NCI-H146 (cell line): ENCODE results near the gene CEP76.

Source experiments
- DNase-seq: peaks from one replicate; lab custom pipeline; 2025; lab: John Stamatoyannopoulos, UW

Gene CEP76

GRCh38 chr18:12711446-12711845, 8.9 kb upstream of the CEP76 start:
- no peak for DNase-seq

DNA sequence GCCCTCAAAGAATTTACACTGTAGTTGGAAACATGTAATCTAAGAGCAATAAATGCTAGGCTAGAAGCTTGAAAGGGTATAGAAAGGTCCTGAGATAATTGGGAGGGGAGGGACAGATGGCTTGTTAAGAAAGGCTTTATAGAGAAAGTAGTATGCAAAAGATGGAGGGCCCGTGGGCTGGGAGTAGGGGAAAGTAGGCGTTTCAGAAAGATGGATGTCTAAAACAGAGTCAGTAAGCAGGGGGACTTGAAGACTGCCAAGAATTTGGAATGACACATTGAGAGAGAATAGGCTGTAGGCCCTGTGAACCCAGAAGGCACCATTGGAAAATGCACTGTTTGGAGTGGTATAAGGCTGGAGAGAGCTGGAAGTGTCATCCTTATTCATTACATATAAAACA, 1.1 kb upstream of the CEP76 start:
- DNase-seq: peak; percentile 56

- DNase-seq: no peak
Observed at GRCh38 chr18:12703096-12703567, 609 bp upstream of the CEP76 start.

- DNase-seq: no peak
Observed at GRCh38 chr18:12701161-12701560, 1.4 kb downstream of the CEP76 start.

DNA sequence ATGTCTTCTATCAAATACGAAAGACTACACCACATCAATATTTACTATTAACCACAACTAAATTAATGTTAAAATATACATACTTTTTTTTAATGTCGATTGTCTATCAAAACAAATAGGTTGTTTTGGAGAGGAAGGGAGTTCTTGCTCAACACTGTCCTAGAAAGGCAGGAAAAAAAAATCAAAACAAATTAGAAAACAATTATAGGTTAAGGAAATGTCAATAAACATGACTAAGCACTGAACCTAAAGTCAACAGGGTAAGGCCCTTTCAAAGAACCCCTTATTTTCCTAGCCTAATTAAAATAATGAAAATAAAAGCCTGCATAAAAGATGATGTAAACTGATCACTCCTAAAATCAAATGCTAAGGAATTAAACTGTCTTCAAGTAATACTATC, 2.8 kb downstream of the CEP76 start:
- DNase-seq: no peak

DNA sequence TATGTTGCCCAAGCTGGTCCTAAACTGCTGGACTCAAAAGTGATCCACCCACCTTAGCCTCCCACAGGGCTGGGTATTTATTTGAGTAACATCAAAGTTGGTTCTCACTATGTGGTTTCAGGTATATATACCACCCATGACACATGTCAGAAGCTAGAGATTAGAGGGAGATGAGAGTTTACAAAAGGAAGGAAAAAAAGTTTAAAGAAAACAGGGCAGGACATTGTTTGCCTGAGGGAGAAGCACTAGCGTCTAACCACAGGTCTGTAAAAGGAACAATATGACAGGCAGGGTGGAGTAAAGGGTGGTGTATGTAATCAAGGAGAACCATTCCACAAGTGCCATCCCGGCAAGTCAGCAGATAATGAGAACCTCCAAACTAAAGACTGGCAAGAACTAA, 8.5 kb downstream of the CEP76 start:
- no peak for DNase-seq

DNA sequence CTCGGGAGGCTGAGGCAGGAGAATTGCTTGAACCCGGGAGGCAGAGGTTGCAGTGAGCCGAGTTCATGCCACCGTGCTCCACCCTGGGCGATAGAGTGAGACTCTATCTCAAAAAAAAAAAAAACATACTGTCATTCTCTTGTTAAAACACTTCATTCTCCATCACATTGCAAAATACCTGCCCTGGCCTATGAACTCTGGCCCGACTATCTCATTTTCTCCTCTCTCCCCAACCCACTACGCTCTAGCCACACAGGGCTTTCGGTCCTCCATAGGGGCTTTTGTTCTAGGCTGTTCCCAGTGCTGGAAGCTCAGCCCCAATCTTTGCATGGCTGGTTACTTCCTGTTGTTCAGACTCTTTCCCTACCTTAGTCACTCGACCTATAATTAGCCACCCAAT, 10.3 kb downstream of the CEP76 start:
- DNase-seq: no peak

- no peak for DNase-seq
Observed at GRCh38 chr18:12689256-12689850, 13.2 kb downstream of the CEP76 start.

- no peak for DNase-seq
Observed at GRCh38 chr18:12686100-12686499, 16.4 kb downstream of the CEP76 start.

DNA sequence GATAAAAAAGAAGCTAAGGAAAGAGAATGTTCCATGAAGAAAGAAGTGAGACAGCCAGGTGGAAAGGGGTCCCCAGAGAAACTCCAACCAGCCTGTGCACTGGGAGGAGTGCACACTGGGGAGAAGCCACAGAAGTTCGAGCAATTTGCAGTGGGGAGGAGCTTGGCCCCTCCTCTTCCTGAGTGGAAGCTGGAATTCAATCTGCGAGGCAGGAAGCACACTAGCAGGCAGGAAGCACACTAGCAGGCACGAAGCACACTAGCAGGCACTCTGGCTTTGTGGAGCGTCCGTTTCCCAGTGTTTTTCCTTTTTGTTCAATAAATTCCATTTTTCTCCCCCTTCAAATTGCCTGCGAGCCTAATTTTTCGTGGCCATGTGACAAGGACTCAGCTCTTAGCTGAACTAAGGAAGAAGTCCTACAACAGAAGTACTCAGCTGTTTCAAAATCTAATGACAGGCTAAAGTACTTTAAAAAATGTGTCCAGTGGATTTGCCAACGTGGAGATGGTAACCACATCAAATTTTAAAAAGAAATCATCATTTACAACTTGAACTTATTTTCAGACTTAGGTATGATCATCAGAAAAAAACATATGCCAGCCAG, 23.2 kb downstream of the CEP76 start:
- DNase-seq: no peak

GRCh38 chr18:12668041-12668440, 34.5 kb downstream of the CEP76 start:
- DNase-seq: no peak

DNA sequence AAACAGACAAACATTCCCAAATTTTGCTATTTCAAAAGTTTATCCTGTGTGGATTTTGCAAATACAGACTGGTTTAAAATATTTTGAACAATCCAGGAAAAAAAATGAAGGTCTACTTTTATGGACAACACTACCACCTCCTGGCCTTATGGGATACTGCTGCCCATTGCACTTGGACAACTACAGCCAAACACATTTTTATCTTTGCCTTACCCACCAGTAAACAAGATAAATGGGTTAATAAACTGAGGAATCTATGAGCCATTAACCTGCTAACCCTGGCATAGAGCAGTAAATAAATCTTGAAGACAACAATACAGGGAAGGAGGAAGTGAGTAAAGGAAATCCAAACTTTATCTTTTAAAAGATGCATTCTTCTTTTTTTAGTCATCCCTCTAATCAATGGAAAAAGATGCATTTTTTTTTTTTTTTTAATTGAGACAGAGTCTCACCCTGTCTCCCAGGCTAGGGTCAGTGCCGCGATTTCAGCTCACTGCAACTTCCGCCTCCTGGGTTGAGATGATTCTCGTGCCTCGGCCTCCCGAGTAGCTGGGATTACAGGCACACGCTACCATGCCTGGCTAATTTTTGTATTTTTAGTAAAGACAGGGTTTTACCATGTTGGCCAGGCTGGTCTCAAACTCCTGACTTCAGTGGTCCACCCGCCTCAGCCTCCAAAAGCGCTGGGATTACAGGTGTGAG, 42.5 kb downstream of the CEP76 start:
- peak; percentile 71 for DNase-seq

DNA sequence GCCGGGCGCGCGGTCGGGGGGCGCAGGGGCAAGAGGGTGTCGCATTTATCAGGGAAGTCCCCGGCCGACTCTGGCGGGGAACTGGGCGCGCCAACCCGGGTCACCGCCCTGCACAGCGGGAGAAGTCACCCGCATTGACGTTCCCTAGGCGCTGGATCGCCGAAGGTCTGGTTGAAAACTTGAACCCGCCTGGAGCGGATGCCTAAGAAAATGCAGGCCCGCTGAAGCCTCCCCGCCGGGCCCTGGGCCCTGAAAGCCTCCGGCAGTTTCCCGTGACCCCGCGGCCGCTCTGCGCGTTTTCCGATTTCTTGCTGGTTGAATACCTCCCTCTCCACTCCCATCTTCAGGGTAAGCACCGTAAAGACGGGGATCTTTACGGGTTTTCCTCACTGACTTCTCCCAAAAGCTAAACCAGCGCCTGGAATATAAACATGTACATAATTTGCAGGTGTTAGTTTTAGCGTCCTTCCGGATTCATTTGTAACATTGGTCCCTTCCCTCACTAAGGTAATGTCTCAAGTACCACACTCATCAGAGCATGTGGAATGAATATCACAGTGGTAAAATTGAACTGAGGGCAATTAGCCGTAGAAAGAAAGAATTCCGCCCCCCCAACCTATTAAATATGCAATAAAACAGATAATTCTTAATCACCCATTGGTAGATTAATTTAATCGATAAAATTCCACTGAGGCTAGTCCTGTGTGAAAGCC, 43.9 kb downstream of the CEP76 start:
- DNase-seq: peak; percentile 79

DNA sequence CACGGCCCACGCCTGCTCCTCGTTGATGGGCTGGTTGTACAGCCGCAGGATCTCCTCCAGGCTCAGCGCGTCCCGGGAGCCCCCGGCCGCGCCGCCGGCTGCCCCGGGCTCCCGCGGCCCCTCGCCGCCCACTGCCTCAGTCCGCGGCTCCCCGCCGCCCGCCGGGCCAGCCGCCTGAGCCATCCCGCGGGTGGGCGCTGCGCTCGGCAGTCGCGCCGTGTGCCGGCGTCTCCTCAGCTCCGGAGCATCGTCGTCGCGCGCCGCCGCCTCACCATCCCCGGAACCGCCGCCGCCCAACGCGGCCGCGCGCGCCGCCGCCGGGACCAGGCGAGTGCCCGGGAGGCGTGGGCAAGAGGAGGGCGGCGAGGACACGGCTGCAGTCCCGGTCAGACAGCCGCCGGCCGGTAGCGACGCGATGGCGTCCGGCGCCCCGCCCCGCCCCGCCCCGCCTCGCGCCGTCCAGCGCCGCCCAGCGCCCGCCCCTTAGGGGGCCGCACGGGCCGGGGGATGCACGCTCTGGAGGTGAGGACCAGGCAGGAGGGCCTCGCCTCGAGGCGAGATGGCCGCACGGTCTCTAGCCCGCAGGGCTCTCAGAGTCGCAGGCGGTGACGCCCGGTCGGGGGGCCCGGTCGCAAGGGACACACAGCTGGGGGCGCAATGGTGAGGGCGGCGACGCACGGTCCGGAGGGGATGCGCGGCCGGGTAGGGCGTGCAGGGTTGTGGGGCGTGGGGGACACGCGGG, 44.7 kb downstream of the CEP76 start, which contains the start of gene SPIRE1:
TSS of gene SPIRE1 (minus strand) at position 424 of the 742 bp plus-strand sequence. CDS start at position 183, 241 bp downstream.
- peak; percentile 92 for DNase-seq

GRCh38 chr18:12656938-12657683, 45.4 kb downstream of the CEP76 start:
- peak; percentile 54 for DNase-seq

DNA sequence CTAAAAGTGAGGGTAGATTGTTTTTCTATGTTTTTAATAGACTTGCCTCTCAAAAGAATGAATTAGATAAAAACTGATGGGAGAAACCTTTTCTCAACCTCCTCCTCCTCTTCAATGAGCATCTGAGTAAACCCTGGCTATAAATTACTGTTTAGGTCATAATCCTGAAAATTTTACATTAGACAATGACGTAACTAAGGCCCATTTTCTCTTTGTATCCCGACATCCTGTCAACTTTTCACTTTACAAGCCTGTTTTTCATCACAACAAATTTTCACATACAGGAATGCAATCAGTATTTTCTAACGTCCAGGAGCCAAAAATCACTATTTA, 46.0 kb downstream of the CEP76 start:
- peak; percentile 32 for DNase-seq

GRCh38 chr18:12654971-12655370, 47.6 kb downstream of the CEP76 start:
- DNase-seq: no peak

- no peak for DNase-seq
Observed at GRCh38 chr18:12652861-12653401, 49.6 kb downstream of the CEP76 start.

GRCh38 chr18:12651651-12652050, 50.9 kb downstream of the CEP76 start:
- DNase-seq: no peak

DNA sequence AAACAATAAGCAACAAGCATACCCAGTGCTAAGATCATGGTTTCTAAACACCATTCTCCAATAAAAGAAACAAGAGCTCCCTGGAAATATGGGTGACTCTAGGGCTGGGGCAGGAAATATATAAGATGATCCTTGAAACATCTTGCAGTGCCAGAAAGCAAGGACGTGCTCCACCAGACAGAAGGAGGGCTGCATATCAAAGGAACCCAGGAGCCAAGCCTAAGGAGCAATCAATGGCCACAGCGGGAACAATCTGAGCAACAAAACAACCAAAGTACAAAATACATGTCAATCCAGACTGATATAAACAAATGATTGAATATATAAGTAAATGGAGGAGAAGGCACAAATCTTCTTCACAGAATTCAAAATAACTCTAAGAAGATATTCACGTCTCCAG, 54.8 kb downstream of the CEP76 start:
- no peak for DNase-seq

- DNase-seq: no peak
Observed at GRCh38 chr18:12645751-12646203, 56.7 kb downstream of the CEP76 start.
